Stimulated activated effector memory CD8-positive, alpha-beta T cell treated with anti-CD3 and anti-CD28 coated beads, Interleukin-12 subunit alpha, Interleukin-12 subunit beta, amount 100 ng/mL, for 72 hours (primary cell): ENCODE results near the gene CDKAL1.

ENCODE experiments used
- ATAC-seq: fragments of 150-1000 bp; cut with Tn5 transposase; 2 replicates; pipeline ENCODE4 v1.10.0; 2021
- DNase-seq, 2 donors: peaks; one replicate each; pipeline ENCODE4 v3.0.0; 2021 to 2022; ENCODE audit warnings: low spot score in 2 of 2
- H3K27ac Mint-ChIP-seq: one replicate; pipeline ENCODE4 v1.8.0; 2022; ENCODE audit warnings: mild to moderate bottlenecking, mixed read lengths
- H3K36me3 Mint-ChIP-seq: one replicate; pipeline ENCODE4 v1.8.0; 2022; ENCODE audit warnings: mild to moderate bottlenecking, mixed read lengths
- H3K4me1 Mint-ChIP-seq: one replicate; pipeline ENCODE4 v1.8.0; 2022; ENCODE audit warnings: mixed read lengths
- H3K4me3 Mint-ChIP-seq: one replicate; pipeline ENCODE4 v1.8.0; 2022; ENCODE audit warnings: mild to moderate bottlenecking, mixed read lengths
- H3K9me3 Mint-ChIP-seq: one replicate; pipeline ENCODE4 v1.8.0; 2022; ENCODE audit warnings: mixed read lengths

Gene CDKAL1

DNA sequence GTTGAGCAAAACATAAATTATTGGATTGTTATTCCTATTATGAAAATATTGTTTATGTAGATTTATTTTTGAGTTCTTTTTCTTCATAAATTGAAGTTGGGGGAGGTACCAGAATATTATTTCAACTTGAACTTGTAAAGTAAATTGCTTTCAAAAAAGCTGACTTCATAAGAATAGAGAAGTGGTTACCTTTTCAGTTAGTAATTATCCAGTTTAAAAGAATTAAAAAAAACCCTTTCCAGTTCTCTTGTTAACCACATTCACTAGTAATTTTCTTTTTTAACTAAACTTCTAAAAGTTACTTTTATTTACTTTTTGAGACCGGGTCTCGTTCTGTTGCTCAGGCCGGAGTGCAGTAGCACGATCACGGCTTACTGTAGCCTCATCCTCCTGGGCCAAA lies 124.3 kb downstream of the CDKAL1 start:
- H3K9me3 Mint-ChIP-seq = no peaks in the 10 kb centered on the region
- H3K4me3 Mint-ChIP-seq = no peak overlapping the region
- H3K4me1 Mint-ChIP-seq = peaks cover 24% of the 10 kb centered on the region
- ATAC-seq (no peak), DNase-seq (no peak)
- no peak overlapping the region for H3K27ac Mint-ChIP-seq
- H3K36me3 Mint-ChIP-seq = peaks cover 23% of the 10 kb centered on the region

DNA sequence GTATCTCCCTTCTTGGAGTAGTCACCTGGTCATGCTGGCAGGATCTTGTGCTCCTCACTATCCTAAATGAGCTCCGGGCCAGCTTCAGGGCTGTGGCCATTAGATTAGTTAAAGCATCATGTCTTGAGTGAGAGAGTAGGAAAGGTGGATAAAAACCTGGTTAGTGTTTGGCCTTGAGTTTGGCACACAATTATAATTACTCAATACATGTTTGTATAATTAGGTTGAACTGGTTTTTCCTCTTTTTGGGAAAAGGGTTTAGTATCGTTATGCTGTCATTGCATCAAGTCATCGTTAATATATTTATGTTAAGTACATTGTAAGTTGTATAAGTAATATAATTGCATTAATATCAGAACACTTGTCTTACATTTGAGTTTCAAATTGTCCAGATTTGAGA lies 126.3 kb downstream of the CDKAL1 start:
- Mint-ChIP-seq H3K9me3 (no peaks in the 10 kb centered on the region), H3K4me1 (peaks cover 28% of the 10 kb centered on the region), H3K4me3 (no peak overlapping the region), H3K36me3 (peaks cover 11% of the 10 kb centered on the region), H3K27ac (no peak overlapping the region)
- ATAC-seq (no peak), DNase-seq (no peak)

DNA sequence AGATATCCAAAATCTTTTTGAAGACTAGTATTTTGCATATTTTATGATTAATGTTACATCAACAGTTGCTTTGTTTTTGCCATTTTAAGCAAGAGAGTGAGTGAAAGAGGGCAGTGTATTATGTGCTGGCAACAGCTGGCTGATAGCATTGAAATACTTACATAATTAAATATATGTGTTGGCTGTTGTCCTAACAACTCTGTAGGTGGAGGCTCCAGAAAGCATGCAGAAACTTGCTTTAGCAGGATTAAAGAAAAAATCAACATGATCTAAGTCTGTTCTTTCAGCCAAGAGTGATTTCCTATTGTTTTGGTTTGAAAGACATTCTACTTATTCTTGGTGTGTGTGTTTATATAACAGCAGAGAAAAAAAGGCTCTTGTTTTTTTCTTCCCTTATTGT lies 127.5 kb downstream of the CDKAL1 start:
- no peak for ATAC-seq
- Mint-ChIP-seq H3K4me3 (no peak overlapping the region), H3K36me3 (peaks cover 11% of the 10 kb centered on the region), H3K27ac (no peak overlapping the region), H3K9me3 (no peaks in the 10 kb centered on the region), H3K4me1 (peaks cover 22% of the 10 kb centered on the region)
- DNase-seq = no peak

DNA sequence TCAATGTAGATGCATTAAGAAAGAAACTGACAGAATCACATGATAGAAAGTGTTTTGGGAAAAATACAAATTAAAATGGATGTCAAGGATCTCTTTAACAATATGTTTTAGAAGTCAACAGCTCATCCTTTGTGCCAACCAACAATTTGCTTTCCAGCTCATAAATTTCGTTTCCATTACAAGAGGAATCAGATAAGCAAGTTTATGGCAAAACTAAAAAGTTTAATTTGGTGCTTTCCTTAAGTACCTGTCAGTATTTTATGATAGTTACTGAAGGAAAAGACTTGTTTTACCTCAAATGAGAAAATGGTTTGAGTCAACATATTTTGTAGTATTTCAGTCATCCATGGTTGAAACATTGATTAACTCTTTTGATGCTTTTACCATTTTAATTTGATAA lies 130.0 kb downstream of the CDKAL1 start:
- ATAC-seq (no peak), DNase-seq (no peak)
- peaks cover 24% of the 10 kb centered on the region for H3K4me1 Mint-ChIP-seq
- H3K4me3 Mint-ChIP-seq = no peak overlapping the region
- no peak overlapping the region for H3K27ac Mint-ChIP-seq
- no peaks in the 10 kb centered on the region for H3K9me3 Mint-ChIP-seq
- H3K36me3 Mint-ChIP-seq = peaks cover 10% of the 10 kb centered on the region

DNA sequence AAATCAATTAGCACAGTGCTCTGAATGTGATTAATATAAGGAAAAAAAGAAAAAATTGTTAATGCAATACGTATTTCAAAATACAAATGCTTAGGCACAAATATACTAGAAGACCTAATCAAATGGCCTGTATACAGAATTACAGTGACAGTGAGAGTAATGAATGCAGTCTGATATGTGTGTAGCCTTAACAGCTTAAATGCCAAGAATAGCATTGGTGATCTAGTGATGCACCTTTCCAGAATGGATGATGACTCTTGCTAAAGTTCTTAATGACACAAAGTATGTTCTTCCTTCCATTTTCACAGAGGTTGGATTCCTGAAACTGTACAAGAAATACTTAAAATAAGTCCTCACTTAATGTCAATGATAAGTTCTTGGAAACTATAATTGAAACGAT lies 131.0 kb downstream of the CDKAL1 start:
- Mint-ChIP-seq H3K4me3 (no peak overlapping the region), H3K4me1 (peaks cover 26% of the 10 kb centered on the region), H3K36me3 (peaks cover 6% of the 10 kb centered on the region), H3K9me3 (no peaks in the 10 kb centered on the region), H3K27ac (no peak overlapping the region)
- ATAC-seq = no peak
- DNase-seq = no peak

DNA sequence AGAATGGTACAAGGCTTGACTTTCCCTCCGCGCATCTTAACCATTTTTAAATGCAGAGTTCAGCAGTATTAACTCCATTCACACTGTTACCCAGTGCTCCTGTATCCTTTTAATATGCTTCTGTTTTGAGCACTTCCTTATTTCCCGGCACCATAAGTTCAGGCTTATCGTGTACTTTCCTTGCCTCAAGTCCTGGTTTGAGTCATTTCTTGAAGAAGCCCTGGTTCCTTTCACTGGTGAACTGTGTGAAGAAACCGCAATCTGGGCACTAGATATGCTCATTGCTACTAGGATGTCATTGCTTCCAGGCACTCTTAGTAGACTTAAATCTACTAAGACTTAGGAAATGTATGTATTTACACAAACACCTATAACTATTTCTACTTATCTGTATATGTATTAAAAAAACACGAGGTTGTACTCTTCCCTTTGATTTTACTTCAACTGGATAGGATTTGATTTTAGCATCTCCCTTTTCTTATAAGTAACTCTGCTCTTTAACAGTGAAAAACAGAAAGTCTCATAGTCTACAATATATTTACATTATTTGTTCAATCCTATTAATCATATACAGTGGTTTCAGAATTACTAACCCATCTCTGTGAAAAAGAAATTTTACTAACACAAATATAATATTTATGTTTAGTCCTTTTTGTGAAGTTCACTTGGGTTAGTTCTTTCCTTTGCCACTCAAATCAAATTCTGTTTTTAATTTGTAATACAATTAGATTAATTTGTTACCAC lies 135.5 kb downstream of the CDKAL1 start:
- no peak overlapping the region for H3K4me3 Mint-ChIP-seq
- no peak overlapping the region for H3K27ac Mint-ChIP-seq

DNA sequence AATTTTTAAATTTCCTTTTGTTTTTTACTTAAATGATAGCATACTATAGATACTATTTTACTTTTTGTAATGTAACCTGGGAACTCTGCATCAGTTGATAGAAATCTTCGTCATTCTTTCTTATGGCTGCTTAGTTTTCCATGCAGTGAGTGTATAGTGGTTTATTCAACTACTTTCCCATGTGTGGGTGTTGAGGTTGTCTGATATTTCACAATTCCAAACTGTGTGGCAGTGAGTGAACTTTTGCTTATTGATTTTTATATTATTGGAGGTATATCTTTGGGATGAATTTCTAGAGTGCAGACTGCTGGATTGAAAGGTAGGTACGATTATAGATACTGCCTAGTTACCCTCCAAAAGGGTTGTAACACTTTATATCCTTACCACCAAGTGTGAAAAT lies 136.5 kb downstream of the CDKAL1 start:
- Mint-ChIP-seq H3K4me1 (peaks cover 37% of the 10 kb centered on the region), H3K36me3 (peaks cover 6% of the 10 kb centered on the region), H3K9me3 (no peaks in the 10 kb centered on the region), H3K4me3 (no peak overlapping the region), H3K27ac (no peak overlapping the region)
- DNase-seq (no peak), ATAC-seq (no peak)

More for the DNA sequence above, 135.5 kb downstream of the CDKAL1 start:
- peaks cover 38% of the 10 kb centered on the region for H3K4me1 Mint-ChIP-seq
- H3K9me3 Mint-ChIP-seq = no peaks in the 10 kb centered on the region
- peaks cover 6% of the 10 kb centered on the region for H3K36me3 Mint-ChIP-seq
- DNase-seq (no peak), ATAC-seq (peak; percentile 89)

DNA sequence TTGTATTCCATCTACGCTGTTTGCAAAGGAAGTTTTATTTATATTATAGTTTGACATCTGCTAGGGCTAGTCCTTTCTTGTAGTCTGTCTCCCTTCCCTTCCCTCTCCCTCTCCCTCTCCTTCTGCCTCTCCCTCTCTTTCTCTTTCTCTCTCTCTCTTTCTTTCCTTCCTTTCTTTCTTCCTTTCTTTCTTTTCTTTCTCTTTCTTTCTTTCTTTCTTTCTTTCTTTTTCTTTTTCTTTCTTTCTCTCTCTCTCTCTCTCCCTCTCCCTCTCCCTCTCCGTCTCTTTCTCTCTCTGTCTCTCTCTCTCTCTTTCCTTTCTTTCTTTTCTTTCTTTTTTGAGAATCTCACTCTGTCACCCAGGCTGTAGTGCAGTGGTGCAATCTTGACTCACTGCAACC lies 137.8 kb downstream of the CDKAL1 start:
- Mint-ChIP-seq H3K4me1 (peaks cover 37% of the 10 kb centered on the region), H3K4me3 (no peak overlapping the region), H3K27ac (no peak overlapping the region)

DNA sequence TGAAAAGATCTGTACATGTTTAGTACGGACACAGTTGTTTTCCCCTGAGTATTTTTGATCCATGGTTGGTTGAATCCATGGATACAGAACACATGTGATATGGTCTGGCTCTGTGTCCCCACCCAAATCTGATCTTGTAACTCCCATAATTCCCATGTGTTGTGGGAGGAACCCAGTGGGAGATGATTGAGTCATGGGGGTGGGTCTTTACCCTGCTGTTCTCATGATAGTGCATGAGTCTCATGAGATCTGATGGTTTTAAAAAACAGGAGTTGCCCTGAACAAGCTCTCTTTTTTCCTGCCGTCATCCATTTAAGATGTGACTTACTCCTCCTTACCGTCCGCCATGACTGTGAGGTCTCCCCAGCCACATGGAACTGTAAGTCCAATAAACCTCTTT lies 139.2 kb downstream of the CDKAL1 start:
- H3K9me3 Mint-ChIP-seq = no peaks in the 10 kb centered on the region
- no peak overlapping the region for H3K4me3 Mint-ChIP-seq
- peaks cover 42% of the 10 kb centered on the region for H3K4me1 Mint-ChIP-seq
- no peaks in the 10 kb centered on the region for H3K36me3 Mint-ChIP-seq
- no peak overlapping the region for H3K27ac Mint-ChIP-seq
- ATAC-seq (no peak), DNase-seq (no peak)

More for the DNA sequence above, 137.8 kb downstream of the CDKAL1 start:
- Mint-ChIP-seq H3K36me3 (peaks cover 6% of the 10 kb centered on the region), H3K9me3 (no peaks in the 10 kb centered on the region)
- no peak for DNase-seq
- ATAC-seq = no peak

DNA sequence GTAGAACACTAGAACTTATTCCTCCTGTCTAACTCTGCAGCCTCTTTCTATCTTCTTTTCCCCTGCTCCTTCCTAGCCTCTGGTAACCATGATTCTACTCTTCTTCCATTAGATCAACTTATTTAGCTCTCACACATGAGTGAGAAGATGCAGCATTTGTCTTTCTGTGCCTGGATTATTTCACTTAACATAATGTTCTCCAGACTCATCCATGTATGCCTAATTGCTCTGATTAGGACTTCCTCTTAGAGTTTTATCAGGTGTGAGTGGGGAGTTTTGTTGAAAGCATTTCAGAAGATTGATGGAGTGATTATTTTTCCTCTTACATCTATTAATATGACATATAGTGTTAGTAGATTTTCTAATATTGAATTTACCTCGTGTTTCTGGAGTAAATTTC lies 140.4 kb downstream of the CDKAL1 start:
- no peak overlapping the region for H3K27ac Mint-ChIP-seq
- H3K4me1 Mint-ChIP-seq = peaks cover 31% of the 10 kb centered on the region
- no peaks in the 10 kb centered on the region for H3K9me3 Mint-ChIP-seq
- DNase-seq (no peak), ATAC-seq (no peak)
- no peaks in the 10 kb centered on the region for H3K36me3 Mint-ChIP-seq
- no peak overlapping the region for H3K4me3 Mint-ChIP-seq

DNA sequence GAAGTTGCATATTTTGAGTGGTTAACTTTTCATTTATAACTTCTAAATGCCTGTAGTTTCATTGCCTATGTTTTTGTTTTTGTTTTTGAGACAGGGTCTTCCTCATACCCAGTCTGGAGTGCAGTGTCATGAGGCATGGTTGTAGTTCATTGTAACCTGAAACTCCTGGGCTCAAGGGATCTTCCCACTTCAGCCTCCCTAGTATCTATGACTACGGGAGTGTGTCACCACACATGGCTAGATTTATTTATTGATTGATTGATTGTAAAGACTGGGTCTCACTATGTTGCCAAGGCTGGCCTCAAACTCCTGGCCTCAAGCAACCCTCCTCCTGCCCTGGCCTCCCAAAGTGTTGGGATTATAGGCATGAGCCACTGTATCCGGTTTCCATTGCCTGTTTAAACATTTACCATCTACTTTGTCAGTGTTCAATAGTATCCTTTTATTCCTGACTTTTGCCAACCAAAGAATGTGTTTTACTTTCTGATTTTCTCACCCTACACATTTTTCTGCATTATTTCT lies 144.6 kb downstream of the CDKAL1 start:
- H3K36me3 Mint-ChIP-seq = no peaks in the 10 kb centered on the region
- no peak for DNase-seq
- no peaks in the 10 kb centered on the region for H3K9me3 Mint-ChIP-seq
- H3K27ac Mint-ChIP-seq = no peak overlapping the region
- H3K4me1 Mint-ChIP-seq = peaks cover 22% of the 10 kb centered on the region
- no peak for ATAC-seq
- no peak overlapping the region for H3K4me3 Mint-ChIP-seq

DNA sequence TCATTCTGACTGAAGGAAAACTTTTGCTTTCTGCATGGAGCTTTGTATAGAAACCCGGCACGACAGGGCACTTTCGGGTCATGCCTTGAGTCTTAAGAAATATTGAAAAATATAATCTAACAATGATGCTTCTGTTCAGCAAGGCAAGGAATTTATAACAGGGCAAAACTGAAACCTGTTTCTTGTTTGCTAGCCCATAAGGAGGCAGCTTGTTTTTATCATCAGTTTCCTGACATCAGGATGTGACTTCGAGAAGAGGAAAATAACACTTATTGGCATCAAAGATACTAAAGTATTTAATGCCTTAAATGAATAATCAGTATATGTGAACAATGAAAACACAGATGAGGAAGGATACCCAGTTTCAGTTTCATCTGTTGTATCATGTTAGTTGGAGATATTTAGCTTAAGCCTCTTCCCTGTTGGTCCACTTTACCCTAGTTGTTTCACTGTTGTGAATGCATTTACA lies 146.5 kb downstream of the CDKAL1 start:
- Mint-ChIP-seq H3K36me3 (no peaks in the 10 kb centered on the region), H3K27ac (no peak overlapping the region), H3K4me1 (peaks cover 16% of the 10 kb centered on the region), H3K4me3 (no peak overlapping the region), H3K9me3 (no peaks in the 10 kb centered on the region)
- DNase-seq (no peak), ATAC-seq (peak; percentile 53)

DNA sequence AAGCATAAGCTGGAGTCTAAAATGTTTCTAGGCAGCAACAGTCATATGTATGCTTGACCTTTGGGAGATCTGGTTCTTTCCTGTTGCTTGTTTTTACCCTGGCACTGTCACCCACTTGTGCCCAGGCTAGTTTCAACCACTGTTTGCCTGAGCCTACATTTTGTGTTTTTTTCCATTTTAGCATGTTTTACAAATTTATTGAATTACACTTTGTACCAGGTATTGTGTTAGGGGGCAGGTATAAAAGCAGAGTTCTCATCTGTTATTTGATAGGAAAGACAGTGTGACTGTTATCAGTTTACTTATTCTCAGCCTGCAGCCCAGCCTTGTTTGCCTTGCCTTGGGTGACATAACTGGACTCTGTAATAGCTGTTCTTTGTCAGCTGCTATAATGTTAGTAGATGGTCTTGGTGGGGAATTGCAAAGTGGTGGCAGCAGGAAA lies 147.0 kb downstream of the CDKAL1 start:
- H3K27ac Mint-ChIP-seq = no peak overlapping the region

DNA sequence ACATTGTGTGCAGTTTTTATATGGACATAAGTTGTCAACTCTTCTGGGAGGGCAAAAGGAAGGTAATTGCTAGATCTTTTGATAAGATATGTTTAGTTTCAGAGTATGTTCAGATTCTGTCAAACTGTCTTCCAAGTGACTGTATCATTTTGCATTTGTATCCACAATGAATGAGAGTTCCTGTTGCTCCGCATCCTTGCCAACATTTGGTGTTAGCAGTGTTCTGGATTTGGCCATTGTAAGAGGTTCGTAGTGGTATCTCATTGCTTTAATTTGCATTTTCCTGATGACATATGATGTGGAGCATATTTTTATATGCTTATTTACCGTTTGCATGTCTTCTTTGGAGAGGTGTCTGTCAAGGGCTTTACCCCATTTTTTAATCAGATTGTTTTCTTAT lies 150.2 kb downstream of the CDKAL1 start:
- Mint-ChIP-seq H3K27ac (no peak overlapping the region), H3K36me3 (no peaks in the 10 kb centered on the region), H3K4me1 (peaks cover 26% of the 10 kb centered on the region), H3K9me3 (no peaks in the 10 kb centered on the region), H3K4me3 (no peak overlapping the region)
- no peak for DNase-seq
- no peak for ATAC-seq

More for the DNA sequence above, 147.0 kb downstream of the CDKAL1 start:
- no peaks in the 10 kb centered on the region for H3K9me3 Mint-ChIP-seq
- DNase-seq (no peak), ATAC-seq (peak; percentile 47)
- H3K36me3 Mint-ChIP-seq = no peaks in the 10 kb centered on the region
- peaks cover 16% of the 10 kb centered on the region for H3K4me1 Mint-ChIP-seq
- no peak overlapping the region for H3K4me3 Mint-ChIP-seq

DNA sequence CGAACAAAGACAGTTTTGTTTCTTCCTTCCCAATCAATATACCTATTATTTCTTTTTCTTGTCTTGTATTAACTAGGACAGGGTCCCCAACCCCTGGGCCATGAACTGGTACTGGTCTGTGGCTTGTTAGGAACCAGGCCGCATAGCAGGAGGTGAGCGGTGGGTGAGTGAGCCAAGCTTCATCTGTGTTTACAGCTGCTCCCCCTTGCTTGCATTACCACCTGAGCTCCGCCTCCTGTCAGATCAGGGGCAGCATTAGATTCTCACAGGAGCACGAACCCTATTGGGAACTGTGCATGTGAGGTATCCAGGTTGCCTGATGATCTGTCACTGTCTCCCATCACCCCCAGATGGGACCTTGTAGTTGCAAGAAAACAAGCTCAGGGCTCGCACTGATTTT lies 151.9 kb downstream of the CDKAL1 start:
- no peaks in the 10 kb centered on the region for H3K36me3 Mint-ChIP-seq
- ATAC-seq (no peak), DNase-seq (no peak)
- peaks cover 23% of the 10 kb centered on the region for H3K4me1 Mint-ChIP-seq
- H3K27ac Mint-ChIP-seq = no peak overlapping the region
- no peaks in the 10 kb centered on the region for H3K9me3 Mint-ChIP-seq
- H3K4me3 Mint-ChIP-seq = no peak overlapping the region

DNA sequence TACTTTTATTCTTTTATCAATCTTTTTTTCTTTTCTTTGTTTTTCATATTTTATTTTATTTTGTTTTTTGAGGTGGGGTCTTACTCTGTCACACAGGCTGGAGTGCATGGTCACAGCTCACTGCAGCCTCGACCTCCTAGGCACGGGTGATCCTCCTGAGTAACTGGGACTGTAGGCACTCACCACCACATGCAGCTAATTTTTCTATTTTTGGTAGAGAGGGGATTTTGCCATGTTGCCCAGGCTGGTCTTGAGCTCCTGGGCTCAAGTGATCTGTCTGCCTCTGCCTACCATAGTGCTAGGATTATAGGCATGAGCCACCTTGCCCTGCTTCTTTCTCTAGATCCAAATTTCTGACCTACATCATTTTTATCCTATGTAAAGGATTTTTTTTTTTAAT lies 153.2 kb downstream of the CDKAL1 start:
- no peak for DNase-seq
- Mint-ChIP-seq H3K36me3 (no peaks in the 10 kb centered on the region), H3K4me3 (no peak overlapping the region), H3K4me1 (peaks cover 25% of the 10 kb centered on the region), H3K9me3 (no peaks in the 10 kb centered on the region), H3K27ac (no peak overlapping the region)
- ATAC-seq = no peak
